GM12873 (cell line): ENCODE measurements around the gene FAM120B.

Experiments used
- TF ChIP-seq, protein P1 (sequence below): IDR thresholded peaks from 2 replicates; pipeline ENCODE4 v1.5.1; 2012; ENCODE audit warnings: low read depth, mild to moderate bottlenecking, moderate library complexity, low read length, control low read depth; ENCODE audit not compliant: insufficient read depth; ENCODE audit errors: missing control alignments

FAM120B gene

GRCh38 chr6:170297576-170298330 lies 8.8 kb upstream of the FAM120B start:
- TF ChIP-seq, protein P1, sequence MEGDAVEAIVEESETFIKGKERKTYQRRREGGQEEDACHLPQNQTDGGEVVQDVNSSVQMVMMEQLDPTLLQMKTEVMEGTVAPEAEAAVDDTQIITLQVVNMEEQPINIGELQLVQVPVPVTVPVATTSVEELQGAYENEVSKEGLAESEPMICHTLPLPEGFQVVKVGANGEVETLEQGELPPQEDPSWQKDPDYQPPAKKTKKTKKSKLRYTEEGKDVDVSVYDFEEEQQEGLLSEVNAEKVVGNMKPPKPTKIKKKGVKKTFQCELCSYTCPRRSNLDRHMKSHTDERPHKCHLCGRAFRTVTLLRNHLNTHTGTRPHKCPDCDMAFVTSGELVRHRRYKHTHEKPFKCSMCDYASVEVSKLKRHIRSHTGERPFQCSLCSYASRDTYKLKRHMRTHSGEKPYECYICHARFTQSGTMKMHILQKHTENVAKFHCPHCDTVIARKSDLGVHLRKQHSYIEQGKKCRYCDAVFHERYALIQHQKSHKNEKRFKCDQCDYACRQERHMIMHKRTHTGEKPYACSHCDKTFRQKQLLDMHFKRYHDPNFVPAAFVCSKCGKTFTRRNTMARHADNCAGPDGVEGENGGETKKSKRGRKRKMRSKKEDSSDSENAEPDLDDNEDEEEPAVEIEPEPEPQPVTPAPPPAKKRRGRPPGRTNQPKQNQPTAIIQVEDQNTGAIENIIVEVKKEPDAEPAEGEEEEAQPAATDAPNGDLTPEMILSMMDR, result no peak

DNA sequence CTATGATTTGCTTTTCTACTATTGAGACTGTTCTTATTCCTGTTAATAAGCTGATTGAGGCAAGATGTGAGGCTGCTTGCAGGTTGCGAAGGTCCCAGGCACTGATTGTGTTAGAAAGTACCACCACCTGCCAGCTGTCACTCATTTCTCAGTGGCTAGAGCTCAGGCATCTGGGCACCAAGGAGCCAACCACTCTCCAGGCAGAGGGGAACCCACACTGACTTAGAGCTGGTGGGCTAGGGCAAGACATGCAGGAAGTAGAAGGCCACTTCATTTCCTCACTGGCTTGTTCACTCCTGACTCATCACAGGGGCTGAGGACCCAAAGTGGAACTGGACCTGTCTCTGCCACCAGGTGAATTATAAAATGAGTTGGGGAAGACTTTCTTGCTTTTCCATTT lies 7.9 kb upstream of the FAM120B start:
- TF ChIP-seq, protein P1, result no peak

- TF ChIP-seq, protein P1, result no peak
Observed at GRCh38 chr6:170301184-170301583, 5.4 kb upstream of the FAM120B start.

GRCh38 chr6:170305805-170306323 lies 694 bp upstream of the FAM120B start:
- TF ChIP-seq, protein P1, result no peak

GRCh38 chr6:170307080-170307545 lies 555 bp downstream of the FAM120B start:
- TF ChIP-seq, protein P1, result no peak

DNA sequence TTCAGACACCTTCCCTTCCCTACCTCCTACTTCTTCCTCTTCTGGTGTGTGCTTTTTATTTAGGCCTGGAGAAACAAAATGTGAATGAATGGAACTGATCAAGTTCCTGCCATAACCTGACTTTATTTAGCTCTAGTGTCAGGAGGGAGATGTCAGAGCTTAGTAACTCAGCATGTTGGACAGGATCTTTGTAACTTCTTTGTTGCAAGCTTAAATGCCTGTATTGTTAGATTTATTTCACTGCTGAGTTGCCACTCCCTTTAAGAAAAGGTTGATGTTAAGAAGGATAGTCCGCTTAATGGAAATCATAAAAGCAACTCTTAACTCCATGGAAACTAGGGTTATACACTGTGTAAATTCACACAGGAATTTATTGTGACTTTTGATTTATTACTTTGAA lies 2.2 kb downstream of the FAM120B start:
- TF ChIP-seq, protein P1, result no peak

DNA sequence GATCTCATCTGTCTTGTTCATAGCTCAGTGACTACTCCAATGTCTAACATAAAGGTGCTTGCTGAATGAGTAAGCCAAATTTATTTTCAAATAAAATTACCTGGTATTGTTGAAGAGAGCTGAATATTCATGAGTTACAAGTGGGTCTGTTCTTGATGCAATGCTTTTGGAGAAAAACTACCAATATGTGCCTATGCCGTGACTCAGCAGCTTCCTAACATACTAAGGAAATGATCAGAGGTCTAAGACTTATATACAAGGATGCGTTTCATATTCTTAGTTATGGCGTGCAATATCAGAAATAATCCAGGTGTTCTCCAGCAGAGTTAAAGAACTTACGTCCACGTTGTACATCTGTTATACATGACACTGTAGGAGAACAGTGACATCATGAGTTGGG lies 5.1 kb downstream of the FAM120B start:
- TF ChIP-seq, protein P1, result no peak
